Hematopoietic multipotent progenitor cell treated with erythropoietin and hydrocortisone succinate and interleukin-3 and kit ligand, for 6 days (in vitro differentiated cells): ENCODE data around the gene WDTC1.

Experiments used
- DNase-seq: peaks from one replicate; pipeline ENCODE4 v3.0.0-alpha.2; 2015

The WDTC1 gene

DNA sequence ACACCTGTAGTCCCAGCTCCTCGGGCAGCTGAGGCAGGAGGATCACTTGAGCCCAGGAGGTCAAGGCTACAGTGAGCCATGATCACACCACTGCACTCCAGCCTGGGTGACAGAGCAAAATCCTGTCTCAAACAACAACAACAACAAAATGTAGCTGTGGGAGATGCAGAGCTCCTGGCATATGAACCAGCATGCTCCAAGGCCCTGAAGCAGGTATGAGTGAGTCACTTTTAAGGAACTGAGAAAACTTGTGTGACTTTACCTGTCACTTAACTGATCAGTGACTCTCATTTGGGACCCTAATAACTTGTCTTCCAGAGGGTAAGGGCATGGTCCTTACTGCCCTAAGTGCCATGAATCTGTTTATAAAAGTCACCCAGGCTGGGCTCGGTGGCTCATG is 68.2 kb downstream of the WDTC1 start:
- no peak for DNase-seq

- no peak for DNase-seq
Observed at GRCh38 chr1:27303509-27303908, 69.1 kb downstream of the WDTC1 start.

GRCh38 chr1:27306071-27306470 is 71.6 kb downstream of the WDTC1 start:
- no peak for DNase-seq

DNA sequence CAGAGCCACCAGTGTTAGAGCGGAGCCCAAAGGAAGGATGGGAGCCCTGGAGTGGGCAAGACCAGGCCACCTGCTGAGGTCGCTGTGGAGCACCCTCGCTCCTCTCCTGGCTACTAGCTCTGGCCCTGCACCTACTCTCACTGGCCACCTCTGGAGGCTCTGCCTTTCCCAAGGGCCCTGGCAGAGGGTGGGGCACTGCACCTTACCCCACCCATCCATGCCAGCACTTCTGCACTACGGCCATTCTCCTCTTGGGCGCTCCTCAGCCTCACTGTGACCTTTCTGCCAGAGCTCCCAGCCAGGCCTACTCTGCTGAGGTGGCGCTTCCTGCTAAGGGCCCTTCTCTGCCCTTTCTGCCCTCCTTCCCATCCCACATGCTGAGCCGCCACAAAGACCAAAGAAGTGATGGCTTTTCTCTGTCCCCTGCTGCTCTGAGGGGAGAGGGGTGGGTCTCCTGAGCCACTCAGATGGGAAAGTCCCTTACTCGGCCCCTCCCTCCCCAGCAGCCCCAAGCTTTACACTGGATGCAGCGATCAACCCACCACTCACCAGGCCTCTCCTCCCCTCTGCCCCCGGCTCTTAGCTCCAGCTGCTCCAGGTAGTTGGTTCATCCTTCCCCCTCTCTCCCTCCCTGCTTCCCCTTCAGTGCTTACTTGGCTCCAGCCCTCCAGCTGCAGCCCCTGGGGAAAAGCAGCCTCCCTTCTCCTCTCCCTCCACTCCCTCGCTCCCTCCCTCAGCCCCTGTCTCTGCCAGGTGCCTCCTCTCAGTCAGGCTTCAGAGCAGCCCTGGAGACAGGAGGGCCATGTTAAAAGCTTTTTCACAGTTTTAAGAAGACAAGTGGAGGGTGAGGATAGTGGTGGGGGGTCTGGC is 72.7 kb downstream of the WDTC1 start:
- DNase-seq = no peak

DNA sequence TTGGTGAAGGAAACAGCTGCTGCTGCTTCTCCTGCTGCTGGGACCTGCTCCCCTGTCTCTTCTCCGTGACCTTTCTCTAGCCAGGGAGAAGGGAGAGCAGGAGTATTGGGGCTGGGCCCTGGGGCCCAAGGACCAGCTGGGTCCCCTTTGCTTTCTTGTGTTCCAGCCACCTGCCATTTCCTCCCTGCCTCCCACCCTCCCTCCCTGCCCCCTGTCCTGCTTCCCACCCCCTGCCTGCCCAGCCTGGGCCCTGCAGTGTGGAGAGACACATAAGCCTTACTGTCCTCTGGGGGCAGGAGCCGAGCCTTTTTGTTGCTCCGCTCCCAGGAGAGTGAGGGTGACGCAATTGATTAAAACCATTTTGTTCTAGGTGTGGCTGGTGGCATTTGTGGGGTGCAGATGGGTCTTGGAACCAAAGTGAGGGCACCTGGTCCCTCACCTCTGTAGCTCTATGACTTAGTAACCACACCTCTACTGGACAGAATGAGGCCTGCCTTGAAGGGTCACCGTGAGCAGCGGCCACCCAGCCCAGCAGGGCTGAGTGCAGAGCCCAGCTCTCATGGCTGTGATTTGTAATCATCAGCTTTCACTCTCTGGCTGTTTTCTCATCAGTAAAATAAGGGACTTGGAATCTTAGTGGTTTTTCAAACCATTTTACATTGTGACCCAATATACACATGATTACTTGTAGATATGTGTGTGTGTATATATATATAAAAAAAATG is 73.6 kb downstream of the WDTC1 start:
- no peak for DNase-seq

DNA sequence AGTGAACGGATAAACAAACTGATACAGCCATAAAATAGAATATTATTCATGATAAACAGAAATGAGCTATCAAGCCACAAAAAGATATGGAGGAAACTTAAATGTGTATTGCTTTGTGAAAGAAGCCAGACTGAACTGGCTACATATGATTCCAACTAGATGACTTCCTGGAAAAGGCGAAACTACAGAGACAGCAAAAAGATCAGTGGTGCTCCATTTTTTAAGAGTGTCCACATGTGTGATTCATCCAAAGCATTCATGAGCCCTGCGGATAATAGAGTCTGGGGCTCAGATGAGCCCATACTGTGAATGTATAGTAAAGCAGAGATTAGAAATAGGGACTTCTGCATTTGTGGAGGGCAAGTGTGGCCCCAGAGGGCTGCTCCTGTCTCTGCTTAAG is 79.7 kb downstream of the WDTC1 start:
- no peak for DNase-seq

GRCh38 chr1:27314737-27315136 is 80.3 kb downstream of the WDTC1 start:
- DNase-seq = no peak

GRCh38 chr1:27316860-27317259 is 82.4 kb downstream of the WDTC1 start:
- no peak for DNase-seq

- DNase-seq = no peak
Observed at GRCh38 chr1:27318136-27318535, 83.7 kb downstream of the WDTC1 start.

- no peak for DNase-seq
Observed at GRCh38 chr1:27318596-27318995, 84.2 kb downstream of the WDTC1 start.

DNA sequence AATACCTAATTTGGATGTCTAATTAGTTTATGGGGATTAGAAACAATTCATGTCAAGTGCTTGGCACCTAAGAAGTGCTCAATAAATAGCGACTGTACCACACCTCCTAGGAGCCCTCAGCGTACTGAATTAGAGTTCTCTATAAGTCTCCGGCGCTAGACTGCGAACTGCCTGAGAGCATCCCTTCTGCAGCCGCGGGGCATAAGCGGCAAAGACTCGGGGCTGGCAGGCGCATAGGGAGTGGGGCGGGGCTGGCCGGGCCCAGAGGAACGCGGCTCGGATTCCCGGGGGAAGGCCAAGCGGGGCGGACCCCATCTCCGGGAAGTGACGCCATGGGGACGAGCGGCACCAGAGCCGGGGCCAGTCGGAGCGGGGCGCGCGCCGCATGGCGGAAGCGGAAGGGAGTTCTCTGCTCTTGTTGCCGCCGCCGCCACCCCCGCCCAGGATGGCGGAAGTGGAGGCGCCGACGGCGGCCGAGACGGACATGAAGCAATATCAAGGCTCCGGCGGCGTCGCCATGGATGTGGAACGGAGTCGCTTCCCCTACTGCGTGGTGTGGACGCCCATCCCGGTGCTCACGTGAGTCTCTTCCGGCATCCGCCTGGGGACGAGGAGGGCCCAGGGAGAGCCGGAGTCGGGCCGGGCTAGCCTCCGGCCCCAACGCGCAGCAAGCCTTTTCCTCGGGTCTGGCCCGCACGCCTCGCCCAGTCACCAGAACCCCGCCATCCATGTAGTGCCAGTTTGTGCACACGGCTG is 87.6 kb downstream of the WDTC1 start, which contains the start of gene TMEM222:
Gene TMEM222 (plus strand): TSS at position 351 of the 756 bp plus-strand sequence. CDS start 35 bp downstream, at position 386.
- DNase-seq = peak; percentile 98

DNA sequence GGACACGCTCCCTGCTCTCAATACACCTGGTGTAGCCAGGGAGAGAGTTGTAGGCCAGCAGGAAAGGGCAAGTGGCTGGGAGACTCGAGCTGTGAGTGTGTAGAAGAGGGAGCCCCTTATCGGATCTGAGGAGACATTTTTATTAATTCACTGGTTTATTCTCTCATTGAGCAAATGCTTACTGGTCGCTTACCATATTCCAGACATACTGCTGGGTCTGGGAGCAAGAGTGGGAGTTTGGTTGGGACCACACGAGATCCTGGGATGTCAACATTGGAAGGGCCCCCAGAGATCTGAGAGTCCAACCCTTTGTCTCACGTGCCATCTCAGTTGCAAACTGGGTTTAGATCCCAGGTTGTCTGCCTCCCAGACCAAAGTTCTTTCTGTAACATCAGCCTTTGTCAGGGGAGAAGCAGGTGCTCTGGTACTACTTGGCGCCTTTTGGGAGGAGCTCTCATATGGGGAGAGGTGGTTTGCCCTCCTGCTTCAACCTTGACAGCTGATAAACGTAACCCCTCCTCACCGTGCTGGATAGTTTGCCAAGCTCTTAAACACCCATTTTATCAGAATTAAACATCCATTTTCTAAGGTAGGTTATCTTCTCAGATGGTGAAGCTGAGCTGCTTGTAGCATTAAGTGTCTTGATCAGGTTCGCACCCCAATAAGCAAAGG is 88.3 kb downstream of the WDTC1 start:
- DNase-seq = peak; percentile 57

- DNase-seq = no peak
Observed at GRCh38 chr1:27325286-27325685, 90.9 kb downstream of the WDTC1 start.

GRCh38 chr1:27327964-27328363 is 93.5 kb downstream of the WDTC1 start:
- DNase-seq = no peak

- no peak for DNase-seq
Observed at GRCh38 chr1:27330786-27331185, 96.4 kb downstream of the WDTC1 start.

DNA sequence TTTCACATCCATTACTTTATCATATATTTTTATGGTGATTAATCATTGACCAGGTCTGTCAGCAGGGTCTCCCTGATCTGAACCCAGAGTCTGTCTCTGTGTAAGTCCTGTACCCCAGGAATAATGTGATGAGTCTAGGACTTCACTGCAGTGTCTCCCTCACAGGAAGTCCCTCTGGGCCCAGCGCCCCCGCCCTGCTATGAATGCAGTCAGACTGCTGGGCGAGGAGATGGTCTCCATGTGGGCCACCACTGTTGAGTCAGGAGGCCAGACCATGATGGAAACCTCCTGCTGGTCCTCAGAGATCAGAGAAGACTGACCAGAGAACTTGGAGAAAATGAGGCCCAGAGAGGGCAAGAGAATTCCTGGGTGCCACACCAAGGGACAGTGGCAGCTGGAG is 97.0 kb downstream of the WDTC1 start:
- no peak for DNase-seq

- DNase-seq = no peak
Observed at GRCh38 chr1:27331922-27332321, 97.5 kb downstream of the WDTC1 start.

DNA sequence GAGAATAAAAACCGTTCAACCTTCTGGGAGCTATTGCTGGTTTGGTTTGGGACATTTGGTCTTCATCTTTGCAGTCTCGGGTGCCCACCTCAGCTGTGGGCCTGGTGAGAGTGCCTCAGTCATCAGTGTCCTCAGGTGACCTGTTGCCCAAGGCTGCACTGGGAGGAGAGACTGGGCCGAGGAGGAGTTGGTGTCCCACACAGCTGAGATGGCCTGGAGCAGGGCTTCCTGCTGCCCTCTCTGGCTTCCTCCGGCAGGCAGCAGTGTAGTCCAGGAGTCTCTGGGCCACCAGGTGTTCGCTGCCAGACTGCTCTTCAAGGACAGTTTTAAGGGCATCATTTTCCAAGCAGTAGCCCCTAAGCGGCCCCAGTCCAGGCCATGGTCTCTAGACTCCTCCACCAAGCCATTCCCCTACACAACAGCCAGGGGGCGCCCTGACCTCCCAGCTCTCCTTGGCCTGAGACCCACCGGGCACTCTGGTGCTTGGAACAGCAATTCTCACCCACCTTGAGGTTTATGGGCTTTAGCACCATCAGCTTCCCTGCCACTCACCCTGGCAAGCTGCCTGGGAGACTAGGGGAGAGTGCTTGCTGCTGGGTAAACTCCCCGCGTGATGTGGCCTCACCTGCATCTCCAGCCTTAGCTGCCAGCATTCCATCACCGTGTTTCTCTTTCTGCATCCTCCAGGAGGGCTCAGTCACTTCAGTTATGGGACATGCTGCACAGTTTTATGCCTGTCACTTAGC is 98.3 kb downstream of the WDTC1 start:
- peak; percentile 75 for DNase-seq

GRCh38 chr1:27333717-27334279 is 99.4 kb downstream of the WDTC1 start:
- no peak for DNase-seq

GRCh38 chr1:27335506-27336422 is 101.3 kb downstream of the WDTC1 start:
- DNase-seq = no peak

GRCh38 chr1:27336756-27337155 is 102.3 kb downstream of the WDTC1 start:
- DNase-seq = no peak
